HG02571 (cell line): ENCODE results near the gene FEZF2.

Experiments
- ATAC-seq: cut with Tn5 transposase; IDR thresholded peaks from one replicate; pipeline ENCODE4 v1.9.1; 2021; ENCODE audit warnings: mild to moderate bottlenecking, moderate library complexity; ENCODE audit not compliant: unreplicated experiment

The FEZF2 gene

GRCh38 chr3:62373215-62373614 lies at the start of gene FEZF2:
Gene FEZF2, minus strand, starts transcription at chr3:62373550. Its CDS starts 682 bp downstream, at chr3:62372868.
- ATAC-seq, result no peak

- ATAC-seq, result no peak
Observed at GRCh38 chr3:62421207-62421606, 47.9 kb upstream of the FEZF2 start.

GRCh38 chr3:62416144-62416543 lies 42.8 kb upstream of the FEZF2 start:
- ATAC-seq, result no peak

GRCh38 chr3:62415312-62415801 lies 42.0 kb upstream of the FEZF2 start:
- ATAC-seq, result no peak

- no peak for ATAC-seq
Observed at GRCh38 chr3:62414786-62415185, 41.4 kb upstream of the FEZF2 start.

- ATAC-seq, result no peak
Observed at GRCh38 chr3:62413687-62414086, 40.3 kb upstream of the FEZF2 start.

GRCh38 chr3:62406945-62407344 lies 33.6 kb upstream of the FEZF2 start:
- ATAC-seq, result no peak

- no peak for ATAC-seq
Observed at GRCh38 chr3:62405566-62405965, 32.2 kb upstream of the FEZF2 start.

GRCh38 chr3:62405135-62405534 lies 31.8 kb upstream of the FEZF2 start:
- ATAC-seq, result no peak

GRCh38 chr3:62404321-62404720 lies 31.0 kb upstream of the FEZF2 start:
- no peak for ATAC-seq

GRCh38 chr3:62403765-62404164 lies 30.4 kb upstream of the FEZF2 start:
- no peak for ATAC-seq

- ATAC-seq, result no peak
Observed at GRCh38 chr3:62392626-62393292, 19.4 kb upstream of the FEZF2 start.

GRCh38 chr3:62387251-62387650 lies 13.9 kb upstream of the FEZF2 start:
- no peak for ATAC-seq

GRCh38 chr3:62379321-62379798 lies 6.0 kb upstream of the FEZF2 start:
- no peak for ATAC-seq

- ATAC-seq, result no peak
Observed at GRCh38 chr3:62378921-62379320, 5.6 kb upstream of the FEZF2 start.

- no peak for ATAC-seq
Observed at GRCh38 chr3:62378311-62378789, 5.0 kb upstream of the FEZF2 start.

GRCh38 chr3:62376906-62377877 lies 3.8 kb upstream of the FEZF2 start:
- ATAC-seq, result no peak

- no peak for ATAC-seq
Observed at GRCh38 chr3:62376454-62376720, 3.0 kb upstream of the FEZF2 start.

- ATAC-seq, result no peak
Observed at GRCh38 chr3:62375655-62376453, 2.5 kb upstream of the FEZF2 start.

- no peak for ATAC-seq
Observed at GRCh38 chr3:62374341-62375218, 1.2 kb upstream of the FEZF2 start.
